ENCODE results near the gene BTNL9.

Gene BTNL9

GRCh38 chr5:181070523-181070922, 30.5 kb downstream of the BTNL9 start:
- no peak for TF ChIP-seq CTCF (IDR thresholded peaks at IDR 0.05; ENCODE audit: extremely low read depth, insufficient read depth, missing control alignments)
- no peak for DNase-seq (ENCODE audit: low spot score)
- in situ Hi-C loops (cut with MboI; ENCODE audit: low pct_unique_long_range_greater_than_20kb, low sequenced_read_pairs, unreplicated experiment) = no loop called here

GRCh38 chr5:181071257-181071656, 31.2 kb downstream of the BTNL9 start:
- DNase-seq (ENCODE audit: low spot score) = no peak
- TF ChIP-seq CTCF (IDR thresholded peaks at IDR 0.05; ENCODE audit: extremely low read depth, insufficient read depth, missing control alignments) = no peak
- in situ Hi-C loops (cut with MboI; ENCODE audit: low pct_unique_long_range_greater_than_20kb, low sequenced_read_pairs, unreplicated experiment) = no loop called here

GRCh38 chr5:181076920-181077319, 36.9 kb downstream of the BTNL9 start:
- in situ Hi-C loops (cut with MboI; ENCODE audit: low pct_unique_long_range_greater_than_20kb, low sequenced_read_pairs, unreplicated experiment) = no loop called here
- no peak for DNase-seq (ENCODE audit: low spot score)
- no peak for TF ChIP-seq CTCF (IDR thresholded peaks at IDR 0.05; ENCODE audit: extremely low read depth, insufficient read depth, missing control alignments)

- no peak for DNase-seq (ENCODE audit: low spot score)
- in situ Hi-C loops (cut with MboI; ENCODE audit: low pct_unique_long_range_greater_than_20kb, low sequenced_read_pairs, unreplicated experiment) = no loop called here
- TF ChIP-seq CTCF (IDR thresholded peaks at IDR 0.05; ENCODE audit: extremely low read depth, insufficient read depth, missing control alignments) = no peak
These were observed 41.9 kb downstream of the BTNL9 start for GRCh38 chr5:181081989-181082388.

GRCh38 chr5:181084621-181085195, 44.6 kb downstream of the BTNL9 start:
- TF ChIP-seq CTCF (IDR thresholded peaks at IDR 0.05; ENCODE audit: extremely low read depth, insufficient read depth, missing control alignments) = no peak

GRCh38 chr5:181086026-181086883, 46.2 kb downstream of the BTNL9 start:
- in situ Hi-C loops (cut with MboI; ENCODE audit: low pct_unique_long_range_greater_than_20kb, low sequenced_read_pairs, unreplicated experiment) = no loop called here
- DNase-seq (ENCODE audit: low spot score) = no peak
- TF ChIP-seq CTCF (IDR thresholded peaks at IDR 0.05; ENCODE audit: extremely low read depth, insufficient read depth, missing control alignments) = no peak

More at GRCh38 chr5:181084621-181085195, 44.6 kb downstream of the BTNL9 start:
- no peak for DNase-seq (ENCODE audit: low spot score)
- in situ Hi-C loops (cut with MboI; ENCODE audit: low pct_unique_long_range_greater_than_20kb, low sequenced_read_pairs, unreplicated experiment) = no loop called here

Data from GM13977 (cell line).